ENCODE results near the gene TCF15. TPM values are rescaled to one million over a fixed set of nuclear protein-coding genes. Genes with fewer than 3 reads are reported as not detected.

TCF15 gene
- polyA plus RNA-seq, 2 of the 4 experiments (the other 2 are of a cell fraction): not detected

DNA sequence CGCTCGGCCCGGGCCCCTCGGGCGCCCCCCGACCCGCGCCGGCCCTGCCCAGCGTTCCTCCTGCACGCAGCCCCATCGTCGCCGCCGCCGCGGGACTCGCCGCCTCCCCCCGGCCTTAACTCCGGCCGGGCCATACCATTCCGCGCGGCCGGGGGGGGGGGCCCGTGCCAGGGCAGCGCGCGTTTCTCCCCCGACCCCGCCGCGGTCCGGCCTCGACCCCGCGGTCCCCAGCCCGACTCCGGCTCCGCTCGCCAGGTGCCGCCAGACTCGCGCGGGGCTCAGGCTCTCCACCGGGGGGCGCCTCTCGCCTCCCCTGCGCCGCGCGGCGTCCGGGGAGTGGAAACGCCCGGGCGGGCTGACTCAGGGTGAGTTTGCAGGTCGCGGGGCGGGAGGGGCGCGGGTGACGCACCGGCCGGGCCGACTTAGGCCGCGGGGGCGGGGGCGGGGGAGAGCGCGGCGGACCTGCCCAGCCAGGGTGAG, 43.0 kb upstream of the TCF15 start, which contains the start of gene SRXN1 (continued):
- TF ChIP-seq, protein P1, sequence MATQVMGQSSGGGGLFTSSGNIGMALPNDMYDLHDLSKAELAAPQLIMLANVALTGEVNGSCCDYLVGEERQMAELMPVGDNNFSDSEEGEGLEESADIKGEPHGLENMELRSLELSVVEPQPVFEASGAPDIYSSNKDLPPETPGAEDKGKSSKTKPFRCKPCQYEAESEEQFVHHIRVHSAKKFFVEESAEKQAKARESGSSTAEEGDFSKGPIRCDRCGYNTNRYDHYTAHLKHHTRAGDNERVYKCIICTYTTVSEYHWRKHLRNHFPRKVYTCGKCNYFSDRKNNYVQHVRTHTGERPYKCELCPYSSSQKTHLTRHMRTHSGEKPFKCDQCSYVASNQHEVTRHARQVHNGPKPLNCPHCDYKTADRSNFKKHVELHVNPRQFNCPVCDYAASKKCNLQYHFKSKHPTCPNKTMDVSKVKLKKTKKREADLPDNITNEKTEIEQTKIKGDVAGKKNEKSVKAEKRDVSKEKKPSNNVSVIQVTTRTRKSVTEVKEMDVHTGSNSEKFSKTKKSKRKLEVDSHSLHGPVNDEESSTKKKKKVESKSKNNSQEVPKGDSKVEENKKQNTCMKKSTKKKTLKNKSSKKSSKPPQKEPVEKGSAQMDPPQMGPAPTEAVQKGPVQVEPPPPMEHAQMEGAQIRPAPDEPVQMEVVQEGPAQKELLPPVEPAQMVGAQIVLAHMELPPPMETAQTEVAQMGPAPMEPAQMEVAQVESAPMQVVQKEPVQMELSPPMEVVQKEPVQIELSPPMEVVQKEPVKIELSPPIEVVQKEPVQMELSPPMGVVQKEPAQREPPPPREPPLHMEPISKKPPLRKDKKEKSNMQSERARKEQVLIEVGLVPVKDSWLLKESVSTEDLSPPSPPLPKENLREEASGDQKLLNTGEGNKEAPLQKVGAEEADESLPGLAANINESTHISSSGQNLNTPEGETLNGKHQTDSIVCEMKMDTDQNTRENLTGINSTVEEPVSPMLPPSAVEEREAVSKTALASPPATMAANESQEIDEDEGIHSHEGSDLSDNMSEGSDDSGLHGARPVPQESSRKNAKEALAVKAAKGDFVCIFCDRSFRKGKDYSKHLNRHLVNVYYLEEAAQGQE (IDR thresholded peaks at IDR 0.05): no peak
- no peak for TF ChIP-seq CHD4 (IDR thresholded peaks at IDR 0.05; ENCODE audit: borderline replicate concordance)
- TF ChIP-seq TFCP2L1 (CRISPR knock-in tag; IDR thresholded peaks at IDR 0.05): no peak
- TF ChIP-seq NPAS2 (CRISPR knock-in tag; IDR thresholded peaks at IDR 0.05; ENCODE audit: borderline replicate concordance): no peak
- TF ChIP-seq HDAC2 (IDR thresholded peaks at IDR 0.05): no peak
- TF ChIP-seq RNF2 (IDR thresholded peaks at IDR 0.05; ENCODE audit: borderline replicate concordance, low read depth): no peak
- no peak for TF ChIP-seq HEYL (CRISPR knock-in tag; IDR thresholded peaks at IDR 0.05)
- TF ChIP-seq KDM5A (IDR thresholded peaks at IDR 0.05): no peak
- no peak for TF ChIP-seq HES2 (IDR thresholded peaks at IDR 0.05)
- TF ChIP-seq PBX3 (IDR thresholded peaks at IDR 0.05): no peak; the same call in 1 of the 2 replicates
- no peak for TF ChIP-seq ZFP36 (IDR thresholded peaks at IDR 0.05; ENCODE audit: borderline replicate concordance, partially characterized antibody)
- TF ChIP-seq MAX (IDR thresholded peaks at IDR 0.05): peak; percentile 57; the same call in 1 of the 2 replicates
- TF ChIP-seq E2F6 (IDR thresholded peaks at IDR 0.05; ENCODE audit: borderline replicate concordance, low read depth): no peak; the same call in 1 of the 2 replicates
- no peak for TF ChIP-seq NR3C1 (IDR thresholded peaks at IDR 0.05)
- TF ChIP-seq JUNB (IDR thresholded peaks at IDR 0.05): peak; percentile 35; the same call in 1 of the 2 replicates
- no peak for TF ChIP-seq USF2 (IDR thresholded peaks at IDR 0.05)
- peak; percentile 73 for TF ChIP-seq GATA3 (IDR thresholded peaks at IDR 0.05; ENCODE audit: borderline replicate concordance)
- peak; percentile 61; the same call in 1 of the 2 replicates for TF ChIP-seq ATOH8 (CRISPR knock-in tag; IDR thresholded peaks at IDR 0.05; ENCODE audit: low read depth)
- peak; percentile 85 to 98 for TF ChIP-seq JUN (IDR thresholded peaks at IDR 0.05)
- TF ChIP-seq NFE2L2 (conservative IDR thresholded peaks at IDR 0.05; ENCODE audit: low read length): peak; percentile 94
- TF ChIP-seq TP53 (CRISPR knock-in tag; IDR thresholded peaks at IDR 0.05): 0 out of 2 replicates have a peak, but pooled peaks have one; percentile 26
- no peak for TF ChIP-seq EHMT2 (IDR thresholded peaks at IDR 0.05; ENCODE audit: low read depth)
- TF ChIP-seq HOXB5 (CRISPR knock-in tag; IDR thresholded peaks at IDR 0.05): peak; percentile 82
- TF ChIP-seq, protein P2, sequence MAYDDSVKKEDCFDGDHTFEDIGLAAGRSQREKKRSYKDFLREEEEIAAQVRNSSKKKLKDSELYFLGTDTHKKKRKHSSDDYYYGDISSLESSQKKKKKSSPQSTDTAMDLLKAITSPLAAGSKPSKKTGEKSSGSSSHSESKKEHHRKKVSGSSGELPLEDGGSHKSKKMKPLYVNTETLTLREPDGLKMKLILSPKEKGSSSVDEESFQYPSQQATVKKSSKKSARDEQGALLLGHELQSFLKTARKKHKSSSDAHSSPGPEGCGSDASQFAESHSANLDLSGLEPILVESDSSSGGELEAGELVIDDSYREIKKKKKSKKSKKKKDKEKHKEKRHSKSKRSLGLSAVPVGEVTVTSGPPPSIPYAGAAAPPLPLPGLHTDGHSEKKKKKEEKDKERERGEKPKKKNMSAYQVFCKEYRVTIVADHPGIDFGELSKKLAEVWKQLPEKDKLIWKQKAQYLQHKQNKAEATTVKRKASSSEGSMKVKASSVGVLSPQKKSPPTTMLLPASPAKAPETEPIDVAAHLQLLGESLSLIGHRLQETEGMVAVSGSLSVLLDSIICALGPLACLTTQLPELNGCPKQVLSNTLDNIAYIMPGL (CRISPR knock-in tag; IDR thresholded peaks at IDR 0.05; ENCODE audit: borderline replicate concordance): no peak; the same call in 1 of the 2 replicates
- TF ChIP-seq SREBF2 (IDR thresholded peaks at IDR 0.05): no peak
- TF ChIP-seq RAD21 (conservative IDR thresholded peaks at IDR 0.05 in 1 of 2, IDR thresholded peaks at IDR 0.05 in 1 of 2): peak; percentile 58 to 80
